ENCODE data around the gene MS4A14.
"Not testable (repeated sequence)": the region's sequence is repeated elsewhere in the genome, so short reads cannot be mapped to it uniquely, and the experiment has no call there.

Gene MS4A14

DNA sequence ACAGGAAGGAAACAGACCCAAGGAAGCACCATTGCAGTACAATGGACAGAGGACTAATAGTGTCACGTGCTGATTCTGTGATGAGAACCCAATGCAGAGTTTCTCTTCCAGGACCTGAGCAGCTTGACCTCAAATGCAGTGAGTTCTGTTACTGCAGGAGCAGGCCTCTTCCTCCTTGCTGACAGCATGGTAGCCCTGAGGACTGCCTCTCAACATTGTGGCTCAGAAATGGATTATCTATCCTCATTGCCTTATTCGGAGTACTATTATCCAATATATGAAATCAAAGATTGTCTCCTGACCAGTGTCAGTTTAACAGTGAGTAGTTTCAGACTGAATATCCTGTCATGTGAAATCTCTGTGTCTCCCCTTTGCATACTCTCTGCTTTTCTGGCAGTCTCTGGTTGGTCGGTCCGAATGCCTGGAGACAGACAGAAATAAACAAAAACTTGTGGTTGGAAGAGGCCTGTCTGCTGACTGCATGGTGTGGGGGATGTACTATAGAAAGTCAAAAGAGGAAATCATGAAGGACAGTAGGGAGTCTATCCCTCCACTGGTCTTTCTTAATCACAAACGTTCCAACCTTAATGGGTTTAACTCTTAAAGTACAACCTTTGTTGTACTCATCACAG is 6.9 kb upstream of the MS4A14 start:
- DNase-seq (ENCODE audit: low spot score) = no peak

- DNase-seq (ENCODE audit: low spot score) = no peak
Observed at GRCh38 chr11:60390419-60390818, 5.8 kb upstream of the MS4A14 start.

- no peak for DNase-seq (ENCODE audit: low spot score)
Observed at GRCh38 chr11:60392361-60392760, 3.9 kb upstream of the MS4A14 start.

- DNase-seq (ENCODE audit: low spot score) = no peak
Observed at GRCh38 chr11:60393016-60393415, 3.2 kb upstream of the MS4A14 start.

DNA sequence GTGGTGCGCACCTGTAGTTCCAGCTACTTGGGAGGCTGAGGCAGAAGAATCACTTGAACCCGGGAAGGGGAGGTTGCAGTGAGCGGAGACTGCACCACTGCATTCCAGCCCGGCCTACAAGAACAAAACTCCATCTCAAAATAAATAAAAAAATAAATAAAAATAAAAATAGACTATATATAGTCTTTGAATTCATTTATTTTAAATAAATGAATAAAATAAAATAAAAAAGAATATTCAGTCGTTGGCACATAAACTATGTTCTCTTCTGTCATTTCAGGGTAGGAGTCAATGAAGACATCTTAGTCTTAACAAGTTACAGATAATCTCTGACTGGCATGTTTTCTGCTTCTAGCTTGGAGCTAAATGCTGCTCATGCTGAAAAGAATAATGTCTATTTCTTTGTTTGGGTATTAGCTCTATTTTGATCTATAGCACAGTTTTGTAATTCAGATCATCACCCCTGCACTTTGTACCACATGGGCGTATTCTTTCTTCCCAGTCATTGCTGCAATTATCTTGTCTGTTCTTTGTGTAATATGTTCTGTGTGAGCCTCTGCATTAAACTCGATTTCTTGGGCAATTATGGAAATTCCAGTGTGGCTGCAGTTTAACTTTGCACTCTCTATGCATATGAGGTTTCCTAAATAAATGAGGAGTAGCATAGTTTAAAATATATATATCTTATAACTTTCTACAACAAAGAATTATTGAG is 1.4 kb upstream of the MS4A14 start:
- DNase-seq (ENCODE audit: low spot score) = no peak

GRCh38 chr11:60396799-60397198 is 540 bp downstream of the MS4A14 start:
- DNase-seq (ENCODE audit: low spot score) = no peak

DNA sequence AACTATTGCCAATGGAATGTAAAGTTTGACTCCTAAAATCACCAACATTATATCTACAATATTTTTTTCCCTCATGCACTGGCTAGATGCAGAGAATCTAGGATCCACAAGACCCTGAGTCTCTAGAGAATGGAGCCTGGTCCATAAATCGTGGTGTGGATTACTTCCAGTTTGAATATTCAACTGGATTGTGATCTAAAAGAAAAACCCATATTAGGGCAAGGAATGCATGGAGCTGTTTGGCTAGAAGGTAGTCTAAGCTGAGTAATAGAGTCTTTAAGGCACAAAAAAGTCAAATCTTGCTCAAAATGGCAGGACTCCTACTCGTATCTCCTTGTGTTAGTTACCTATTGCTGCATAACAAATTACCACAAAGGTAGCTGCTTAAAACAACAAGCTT is 23.8 kb downstream of the MS4A14 start:
- DNase-seq (ENCODE audit: low spot score) = no peak

DNA sequence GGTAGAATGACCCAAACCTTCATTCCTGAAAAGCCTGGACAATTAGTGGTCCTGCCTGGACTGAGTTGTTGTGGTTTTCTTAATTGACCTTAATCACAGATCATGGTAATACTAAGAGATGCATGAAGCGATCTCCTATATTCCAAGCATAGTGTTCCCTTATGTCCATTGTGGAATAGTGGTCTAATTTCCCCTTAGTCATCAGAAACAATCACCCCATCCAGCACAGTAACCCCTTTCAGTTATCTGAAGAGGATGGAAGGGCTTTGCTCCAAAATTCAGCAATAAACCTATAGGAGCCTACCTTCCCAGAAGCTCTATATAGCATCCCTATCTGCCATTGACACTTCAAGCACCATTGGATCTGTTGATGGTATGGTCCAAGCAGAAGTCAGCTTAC is 26.4 kb downstream of the MS4A14 start:
- no peak for DNase-seq (ENCODE audit: low spot score)

GRCh38 chr11:60428517-60428916 is 32.3 kb downstream of the MS4A14 start:
- no peak for DNase-seq (ENCODE audit: low spot score)

GRCh38 chr11:60429272-60429671 is 33.0 kb downstream of the MS4A14 start, which contains the start of gene MS4A5:
MS4A5 (plus strand) TSS chr11:60429572; CDS start chr11:60429675, 103 bp downstream.
- no peak for DNase-seq (ENCODE audit: low spot score)

- no peak for DNase-seq (ENCODE audit: low spot score)
Observed at GRCh38 chr11:60431251-60431650, 35.0 kb downstream of the MS4A14 start.

- DNase-seq (ENCODE audit: low spot score) = no peak
Observed at GRCh38 chr11:60433401-60433800, 37.1 kb downstream of the MS4A14 start.

DNA sequence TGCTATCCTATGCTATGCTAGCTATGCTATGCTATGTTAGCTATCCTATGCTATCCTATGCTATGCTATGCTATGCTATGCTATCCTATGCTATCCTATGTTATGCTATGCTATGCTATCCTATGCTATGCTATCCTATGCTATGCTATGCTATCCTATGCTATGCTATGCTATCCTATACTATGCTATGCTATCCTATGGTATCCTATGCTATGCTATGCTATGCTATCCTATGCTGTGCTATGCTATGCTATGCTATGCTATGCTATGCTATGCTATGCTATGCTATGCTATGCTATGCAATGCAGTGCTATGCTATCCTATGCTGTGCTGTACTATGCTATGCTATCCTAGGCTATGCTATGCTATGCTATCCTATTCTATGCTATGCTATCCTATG is 50.8 kb downstream of the MS4A14 start:
- DNase-seq (ENCODE audit: low spot score) = no peak

DNA sequence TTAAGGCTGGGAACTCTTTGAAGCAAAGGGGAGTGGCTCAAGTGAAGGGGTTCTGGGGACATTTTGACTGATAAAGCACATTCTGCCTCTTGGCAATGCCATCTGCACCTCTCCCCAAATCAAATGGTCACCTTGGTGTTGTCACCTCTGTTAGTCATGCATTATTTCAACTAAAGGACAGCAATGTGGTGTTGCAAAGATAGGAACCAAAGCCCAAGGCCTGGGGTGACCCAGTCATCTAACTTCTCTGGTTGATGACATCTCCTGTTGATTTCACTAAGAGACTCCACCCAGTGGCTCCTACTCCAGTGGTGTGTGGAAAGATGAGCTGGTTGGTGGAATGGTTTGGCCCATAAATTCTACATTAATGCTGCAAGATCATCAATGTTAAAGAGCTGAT is 51.6 kb downstream of the MS4A14 start:
- no peak for DNase-seq (ENCODE audit: low spot score)

GRCh38 chr11:60451185-60451584 is 54.9 kb downstream of the MS4A14 start:
- DNase-seq (ENCODE audit: low spot score) = not testable (repeated sequence)

DNA sequence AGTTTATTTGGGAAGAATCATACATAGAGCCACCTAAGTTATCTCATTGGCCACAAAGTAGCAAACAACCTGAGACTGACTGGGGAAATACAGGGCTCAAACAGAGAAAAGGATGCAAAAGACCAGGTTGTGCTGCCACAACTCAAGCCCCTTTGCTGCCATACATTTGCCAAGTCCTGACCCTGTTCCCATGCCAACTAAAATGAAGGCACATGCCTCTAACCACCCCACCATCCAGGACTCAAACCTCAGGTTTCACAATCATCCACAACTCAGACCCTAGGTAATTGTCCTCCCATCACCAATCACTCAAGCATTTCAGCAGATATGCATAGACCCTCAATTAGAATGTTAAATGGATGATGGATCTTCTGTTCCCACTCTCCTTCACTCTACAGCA is 58.0 kb downstream of the MS4A14 start:
- no peak for DNase-seq (ENCODE audit: low spot score)

GRCh38 chr11:60455531-60456042 is 59.3 kb downstream of the MS4A14 start, which contains the start of gene MS4A1:
MS4A1 (plus strand) TSS chr11:60455847; CDS start chr11:60462375, 6,528 bp downstream.
- DNase-seq (ENCODE audit: low spot score) = no peak

DNA sequence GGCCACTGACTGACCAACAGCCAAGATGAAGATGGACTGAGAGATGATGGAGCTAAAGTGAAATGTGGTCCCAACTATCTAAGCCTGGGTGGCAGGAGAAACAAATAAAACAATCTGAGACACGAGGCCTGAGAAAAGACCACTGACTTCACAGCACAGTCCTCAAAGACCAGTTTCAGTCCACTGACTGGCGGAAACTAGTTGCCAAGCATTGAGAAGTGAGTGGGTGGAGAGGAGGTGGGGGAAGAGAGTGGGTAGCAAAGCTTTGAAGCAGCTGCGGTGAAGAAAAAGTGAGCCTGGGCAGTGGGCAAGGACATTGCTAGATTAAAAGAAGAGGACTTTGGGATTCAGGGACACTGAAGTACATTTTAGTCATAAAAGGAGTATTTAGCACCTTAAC is 61.3 kb downstream of the MS4A14 start:
- no peak for DNase-seq (ENCODE audit: low spot score)

DNA sequence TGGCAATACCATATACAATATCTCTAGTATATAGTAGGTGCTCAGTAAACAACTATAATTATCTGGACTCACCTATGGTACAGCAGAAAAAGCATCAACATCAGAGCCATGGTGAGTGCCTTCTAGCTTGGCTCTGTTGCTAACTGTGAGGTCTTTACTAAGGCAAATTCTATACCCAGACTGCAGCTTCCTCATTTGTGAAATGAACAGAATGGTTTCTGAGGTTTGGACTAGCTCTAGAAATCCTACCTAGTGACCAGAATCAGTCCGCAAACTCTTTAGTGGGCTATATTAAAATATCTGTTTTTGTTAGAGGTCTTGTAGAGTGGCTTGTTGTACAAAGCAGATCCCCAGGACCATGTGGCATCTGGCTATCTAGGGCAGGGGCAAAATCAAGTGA is 63.1 kb downstream of the MS4A14 start:
- DNase-seq (ENCODE audit: low spot score) = no peak
